ENCODE results near the gene CCDC73. TPM values are rescaled to one million over a fixed set of nuclear protein-coding genes. Genes with fewer than 3 reads are reported as not detected.
"Not testable (repeated sequence)": the region's sequence is repeated elsewhere in the genome, so short reads cannot be mapped to it uniquely, and the experiment has no call there.

CCDC73 gene
- total RNA-seq, 2 donors from 2014 or later = not detected

GRCh38 chr11:32826113-32826512 lies 31.7 kb upstream of the CCDC73 start:
- Mint-ChIP-seq H3K36me3 (ENCODE audit: insufficient read depth in 2 of 2) (peaks cover 0 to 2% of the 10 kb centered on the region in 2 donors), H3K4me1 (ENCODE audit: low read depth) (peaks cover 29% of the 10 kb centered on the region), H3K9me3 (no peaks in the 10 kb centered on the region), H3K4me3 (no peak overlapping the region), H3K27me3 (ENCODE audit: low read depth) (peaks cover 19% of the 10 kb centered on the region), H3K27ac (no peak overlapping the region)
- no peak for DNase-seq
- ATAC-seq (replicated peaks in 1 of 2) = no peak

GRCh38 chr11:32823617-32824016 lies 29.2 kb upstream of the CCDC73 start:
- not testable (repeated sequence) for ATAC-seq (replicated peaks in 1 of 2); DNase-seq; H3K4me3 Mint-ChIP-seq; H3K36me3 Mint-ChIP-seq (ENCODE audit: insufficient read depth in 2 of 2); H3K27ac Mint-ChIP-seq; H3K9me3 Mint-ChIP-seq
- H3K27me3 Mint-ChIP-seq (ENCODE audit: low read depth) = peaks cover 13% of the 10 kb centered on the region
- peaks cover 19% of the 10 kb centered on the region for H3K4me1 Mint-ChIP-seq (ENCODE audit: low read depth)

DNA sequence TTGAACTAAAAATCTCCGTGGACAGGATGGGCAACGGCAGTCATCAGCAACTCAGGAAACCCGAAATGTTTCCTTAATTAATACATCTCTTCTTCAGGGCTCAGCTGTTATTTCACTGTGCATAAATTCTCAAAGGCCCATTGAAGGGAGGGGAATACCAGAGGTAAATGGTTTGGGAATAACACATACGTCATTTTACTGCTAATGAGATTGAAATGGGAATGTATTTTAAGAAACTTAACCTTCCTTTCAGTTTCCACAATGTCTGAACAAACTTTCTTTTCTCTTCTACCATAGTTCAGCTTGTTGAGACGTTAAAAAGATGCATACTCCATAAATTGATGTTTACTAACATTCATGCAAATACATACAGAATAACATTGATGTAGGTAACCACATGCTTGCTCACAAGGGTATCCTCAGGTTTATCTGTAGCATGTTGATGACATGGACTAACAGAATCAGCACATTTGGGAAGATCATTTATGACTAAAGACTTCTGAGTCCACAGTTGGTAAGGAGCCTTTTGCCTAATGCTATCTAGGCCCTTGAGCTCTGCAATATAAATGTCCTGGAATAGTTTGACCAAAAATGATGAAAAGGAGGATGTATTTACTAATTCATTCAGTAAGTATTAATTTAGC lies 27.6 kb upstream of the CCDC73 start:
- ATAC-seq (replicated peaks in 1 of 2) = no peak
- Mint-ChIP-seq H3K4me3 (peak overlapping the region; percentile 4 to 48), H3K9me3 (no peaks in the 10 kb centered on the region), H3K27ac (no peak overlapping the region), H3K4me1 (ENCODE audit: low read depth) (peaks cover 29% of the 10 kb centered on the region), H3K27me3 (ENCODE audit: low read depth) (peaks cover 8% of the 10 kb centered on the region), H3K36me3 (ENCODE audit: insufficient read depth in 2 of 2) (peaks cover 0 to 2% of the 10 kb centered on the region in 2 donors)
- DNase-seq = no peak

- Mint-ChIP-seq H3K36me3 (ENCODE audit: insufficient read depth in 2 of 2) (peaks cover 0 to 2% of the 10 kb centered on the region in 2 donors), H3K27ac (no peak overlapping the region), H3K27me3 (ENCODE audit: low read depth) (peaks cover 6% of the 10 kb centered on the region), H3K4me3 (peak overlapping the region; percentile 4 to 48), H3K9me3 (no peaks in the 10 kb centered on the region), H3K4me1 (ENCODE audit: low read depth) (peaks cover 29% of the 10 kb centered on the region)
- DNase-seq (no peak), ATAC-seq (replicated peaks in 1 of 2) (peak; percentile 61 to 64)
Measured at GRCh38 chr11:32821517-32821916, 27.1 kb upstream of the CCDC73 start.

DNA sequence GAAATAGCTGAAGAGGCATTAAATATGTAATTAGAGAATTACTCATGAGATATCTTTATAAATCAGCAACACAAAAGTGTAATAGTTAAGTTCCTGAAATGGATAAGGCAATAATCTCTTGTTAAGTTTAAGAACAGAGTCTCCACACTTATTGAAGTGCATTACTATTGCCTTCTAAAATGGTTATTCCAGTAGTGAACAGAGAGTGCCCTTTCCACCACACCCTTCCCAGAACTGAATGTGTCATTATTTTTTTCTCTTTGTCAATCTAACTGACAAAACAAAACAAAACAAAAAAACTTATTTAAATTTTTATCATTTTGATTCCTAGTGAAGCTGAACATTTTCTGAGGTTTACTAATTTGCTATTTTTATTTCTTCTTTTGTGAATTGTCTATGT lies 26.0 kb upstream of the CCDC73 start:
- H3K27ac Mint-ChIP-seq = no peak overlapping the region
- DNase-seq (no peak), ATAC-seq (replicated peaks in 1 of 2) (no peak)
- no peaks in the 10 kb centered on the region for H3K9me3 Mint-ChIP-seq
- no peak overlapping the region for H3K4me3 Mint-ChIP-seq
- peaks cover 29% of the 10 kb centered on the region for H3K4me1 Mint-ChIP-seq (ENCODE audit: low read depth)
- H3K27me3 Mint-ChIP-seq (ENCODE audit: low read depth) = peaks cover 6% of the 10 kb centered on the region
- peaks cover 0 to 2% of the 10 kb centered on the region in 2 donors for H3K36me3 Mint-ChIP-seq (ENCODE audit: insufficient read depth in 2 of 2)

DNA sequence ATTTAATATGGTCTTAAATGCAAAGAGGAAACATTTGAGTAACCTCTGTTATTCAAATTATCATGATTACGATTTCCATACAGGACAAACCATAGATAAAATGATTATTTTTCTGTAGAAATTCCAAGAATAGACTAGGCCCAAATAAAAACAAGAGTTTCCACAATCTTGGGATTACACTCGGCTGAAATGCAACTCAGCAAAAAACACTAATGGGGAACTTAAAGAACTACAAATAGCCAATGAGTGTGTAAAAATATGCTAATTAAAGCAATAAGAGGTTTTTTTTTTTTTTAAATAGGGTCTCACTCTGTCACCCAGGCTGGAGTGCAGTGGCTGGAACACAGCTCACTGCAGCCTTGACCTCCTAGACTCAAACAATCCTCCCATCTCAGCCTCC lies 24.7 kb upstream of the CCDC73 start:
- Mint-ChIP-seq H3K27me3 (ENCODE audit: low read depth) (peaks cover 10% of the 10 kb centered on the region), H3K4me3 (no peak overlapping the region), H3K36me3 (ENCODE audit: insufficient read depth in 2 of 2) (peaks cover 0 to 2% of the 10 kb centered on the region in 2 donors), H3K9me3 (no peaks in the 10 kb centered on the region), H3K4me1 (ENCODE audit: low read depth) (peaks cover 29% of the 10 kb centered on the region), H3K27ac (no peak overlapping the region)
- no peak for DNase-seq
- ATAC-seq (replicated peaks in 1 of 2) = no peak

DNA sequence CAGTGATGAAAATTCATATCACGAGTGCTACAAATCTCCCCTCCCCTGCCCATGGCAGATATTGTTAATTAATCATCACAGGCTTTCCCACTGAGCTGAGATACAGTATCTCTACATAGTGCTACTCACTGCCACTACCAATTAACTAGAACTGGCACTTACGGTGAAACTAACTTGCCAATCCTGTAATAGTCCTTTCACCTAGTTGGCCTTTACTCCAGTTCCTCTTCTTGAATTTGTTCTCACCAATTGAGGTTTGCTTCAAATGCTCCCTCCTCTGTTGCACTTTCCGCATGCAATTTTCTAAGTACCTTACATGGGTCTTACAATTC lies 23.4 kb upstream of the CCDC73 start:
- no peak overlapping the region for H3K4me3 Mint-ChIP-seq
- ATAC-seq (replicated peaks in 1 of 2) (peak in 1 of 2 donors; percentile 70), DNase-seq (no peak)
- no peaks in the 10 kb centered on the region for H3K9me3 Mint-ChIP-seq
- peaks cover 10% of the 10 kb centered on the region for H3K27me3 Mint-ChIP-seq (ENCODE audit: low read depth)
- H3K4me1 Mint-ChIP-seq (ENCODE audit: low read depth) = peaks cover 29% of the 10 kb centered on the region
- H3K36me3 Mint-ChIP-seq (ENCODE audit: insufficient read depth in 2 of 2) = peaks cover 0 to 2% of the 10 kb centered on the region in 2 donors
- no peak overlapping the region for H3K27ac Mint-ChIP-seq

DNA sequence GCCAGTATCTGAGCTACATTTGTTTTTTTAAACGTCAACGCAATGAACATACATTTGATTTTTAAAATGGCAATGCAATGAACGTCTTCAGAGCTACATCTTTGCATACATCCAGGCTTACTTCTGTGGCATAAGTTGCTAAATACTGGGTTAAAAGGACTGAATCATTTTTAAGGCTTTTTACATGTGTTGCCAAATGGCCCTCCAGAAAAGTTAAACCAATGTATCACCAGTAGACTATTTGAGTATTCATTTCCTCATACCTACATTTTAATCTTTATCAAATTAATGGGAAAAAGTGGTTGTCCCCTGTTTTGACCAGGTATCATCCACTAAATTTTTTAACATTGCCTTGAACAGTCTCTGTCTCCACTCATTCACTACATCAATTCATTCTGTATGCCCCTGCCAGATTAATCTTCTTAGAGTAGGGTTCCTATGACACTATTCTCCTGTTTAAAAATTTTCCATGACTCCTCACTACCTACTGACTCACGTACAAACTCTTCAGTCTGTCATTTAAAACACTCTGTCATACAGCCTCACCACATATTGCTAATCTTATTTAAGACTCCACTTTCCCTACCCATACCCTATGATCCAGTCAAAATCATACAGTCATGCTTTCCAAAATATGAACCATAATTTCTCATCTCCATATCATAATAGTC lies 22.9 kb upstream of the CCDC73 start:
- ATAC-seq (replicated peaks in 1 of 2) (peak; percentile 84 to 91), DNase-seq (no peak)
- Mint-ChIP-seq H3K4me1 (ENCODE audit: low read depth) (peaks cover 26% of the 10 kb centered on the region), H3K27me3 (ENCODE audit: low read depth) (peaks cover 10% of the 10 kb centered on the region), H3K4me3 (no peak overlapping the region), H3K27ac (no peak overlapping the region), H3K36me3 (ENCODE audit: insufficient read depth in 2 of 2) (no peaks in the 10 kb centered on the region), H3K9me3 (no peaks in the 10 kb centered on the region)

- Mint-ChIP-seq H3K27ac (no peak overlapping the region), H3K4me1 (ENCODE audit: low read depth) (no peaks in the 10 kb centered on the region), H3K36me3 (ENCODE audit: insufficient read depth in 2 of 2) (no peaks in the 10 kb centered on the region), H3K9me3 (no peaks in the 10 kb centered on the region), H3K27me3 (ENCODE audit: low read depth) (no peaks in the 10 kb centered on the region), H3K4me3 (no peak overlapping the region)
- DNase-seq (peak; percentile 58 to 65), ATAC-seq (replicated peaks in 1 of 2) (peak; percentile 72 to 80)
Measured at GRCh38 chr11:32809313-32809712, 14.9 kb upstream of the CCDC73 start.

DNA sequence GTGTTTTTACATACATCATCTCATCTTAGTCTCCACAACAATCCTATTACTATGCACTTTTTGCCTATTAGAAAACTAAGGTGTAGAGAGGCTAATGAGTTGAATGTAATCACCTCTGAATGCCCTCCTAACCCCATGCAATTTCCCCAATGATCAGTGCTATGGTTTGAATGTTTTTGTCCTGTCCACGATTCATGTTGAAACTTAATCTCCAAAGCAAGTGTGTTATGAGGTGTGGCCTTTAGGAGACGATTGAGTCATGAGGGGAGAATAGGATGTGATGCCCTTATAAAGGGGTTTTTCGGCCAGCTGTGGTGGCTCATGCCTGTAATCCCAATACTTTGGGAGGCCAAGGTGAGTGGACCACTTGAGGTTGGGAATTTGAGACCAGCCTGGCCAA lies 2.0 kb upstream of the CCDC73 start:
- DNase-seq (no peak), ATAC-seq (replicated peaks in 1 of 2) (no peak)
- Mint-ChIP-seq H3K9me3 (no peaks in the 10 kb centered on the region), H3K27me3 (ENCODE audit: low read depth) (peaks cover 8% of the 10 kb centered on the region), H3K4me3 (no peak overlapping the region), H3K4me1 (ENCODE audit: low read depth) (peaks cover 7% of the 10 kb centered on the region), H3K27ac (no peak overlapping the region), H3K36me3 (ENCODE audit: insufficient read depth in 2 of 2) (no peaks in the 10 kb centered on the region)

DNA sequence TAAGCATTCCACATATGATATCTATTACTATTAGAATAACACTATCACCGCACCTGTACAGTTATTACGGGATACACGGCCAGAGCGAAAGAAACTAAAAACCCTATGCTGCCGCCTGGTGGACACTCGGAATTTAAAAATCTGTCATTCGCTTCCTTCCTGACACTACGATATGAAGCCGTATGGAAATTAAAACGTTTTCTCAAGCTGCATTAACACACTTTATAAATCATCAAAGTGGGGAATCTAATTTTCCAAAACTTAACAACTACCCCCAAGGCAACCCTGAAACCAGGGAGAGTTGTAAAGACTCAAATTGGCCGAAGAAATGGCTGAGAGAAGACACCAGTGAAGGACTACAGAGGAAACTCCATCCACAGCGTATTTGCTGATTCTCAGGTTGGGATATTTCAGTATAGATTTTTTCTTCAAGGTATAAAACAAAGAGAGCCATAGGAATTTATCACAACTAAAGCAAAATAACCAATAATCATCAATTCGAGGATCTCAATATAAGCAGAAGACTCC lies 1.4 kb downstream of the CCDC73 start:
- H3K36me3 Mint-ChIP-seq (ENCODE audit: insufficient read depth in 2 of 2) = no peaks in the 10 kb centered on the region
- peak overlapping the region in 1 of 2 donors; percentile 67 for H3K4me3 Mint-ChIP-seq
- H3K27ac Mint-ChIP-seq = no peak overlapping the region

DNA sequence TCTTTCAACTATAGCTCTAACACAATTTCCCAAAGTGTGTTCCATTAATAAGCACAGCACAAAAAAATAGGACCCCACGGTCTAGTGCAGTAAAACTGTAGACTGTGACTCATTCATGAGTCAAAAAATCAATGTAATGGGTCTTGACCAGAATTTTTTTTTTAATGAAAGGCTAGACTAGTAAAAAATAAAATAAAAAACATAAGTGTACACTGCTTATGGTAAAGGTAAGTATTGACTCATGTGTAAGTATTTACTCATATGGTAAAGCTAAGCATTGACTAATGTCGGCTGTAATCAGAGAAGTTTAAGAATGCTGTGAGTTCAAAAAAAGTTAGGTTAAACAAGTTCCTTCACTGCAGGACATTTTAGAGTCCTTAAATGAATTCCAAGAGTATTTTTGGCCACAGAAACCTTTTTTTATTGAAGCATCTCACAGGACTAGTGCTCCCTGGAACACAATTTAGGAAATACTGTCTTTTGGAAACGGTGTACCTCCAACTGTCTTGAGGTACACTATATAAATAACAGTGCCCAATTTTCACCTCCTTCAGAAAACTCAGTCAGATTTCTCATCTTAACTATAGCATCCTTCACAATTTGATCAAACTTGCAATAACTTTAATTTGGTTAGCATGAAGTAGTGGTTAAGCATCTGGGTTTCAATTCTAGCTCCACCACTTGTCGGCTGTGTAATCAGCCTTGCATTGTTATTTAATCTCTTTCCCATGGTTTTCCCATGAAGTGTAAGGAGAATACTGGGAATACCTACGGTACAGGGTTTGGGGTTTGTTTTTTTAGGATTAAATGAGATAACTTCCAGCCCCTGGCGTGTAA lies 2.1 kb downstream of the CCDC73 start:
- no peaks in the 10 kb centered on the region for H3K9me3 Mint-ChIP-seq

More for the DNA sequence above, 1.4 kb downstream of the CCDC73 start:
- H3K27me3 Mint-ChIP-seq (ENCODE audit: low read depth) = peaks cover 10% of the 10 kb centered on the region
- H3K4me1 Mint-ChIP-seq (ENCODE audit: low read depth) = peaks cover 7% of the 10 kb centered on the region
- DNase-seq = peak; percentile 60 to 65
- peak; percentile 56 to 59 for ATAC-seq (replicated peaks in 1 of 2)
- no peaks in the 10 kb centered on the region for H3K9me3 Mint-ChIP-seq

DNA sequence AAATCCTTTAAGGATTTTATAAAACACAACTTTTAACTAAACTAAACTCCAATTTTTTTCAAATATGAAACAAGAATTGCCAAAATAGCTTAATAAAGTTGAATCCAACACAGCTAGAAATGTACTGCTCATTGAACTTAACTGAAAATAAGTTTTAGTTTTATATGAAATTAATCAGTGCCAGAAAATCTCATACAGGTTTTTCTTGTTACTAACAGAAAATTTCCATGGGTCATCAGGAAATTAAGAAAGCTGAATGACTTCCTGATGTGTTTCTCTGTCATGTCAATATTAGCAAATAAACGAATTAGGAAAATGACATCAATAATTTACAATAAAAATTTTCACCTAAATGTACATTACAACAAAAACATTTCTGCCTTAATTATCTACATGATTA lies 3.5 kb downstream of the CCDC73 start:
- Mint-ChIP-seq H3K36me3 (ENCODE audit: insufficient read depth in 2 of 2) (no peaks in the 10 kb centered on the region), H3K4me1 (ENCODE audit: low read depth) (peaks cover 7% of the 10 kb centered on the region), H3K27me3 (ENCODE audit: low read depth) (peaks cover 10% of the 10 kb centered on the region), H3K27ac (no peak overlapping the region), H3K9me3 (no peaks in the 10 kb centered on the region), H3K4me3 (no peak overlapping the region)
- ATAC-seq (replicated peaks in 1 of 2) (no peak), DNase-seq (no peak)

More for the DNA sequence above, 2.1 kb downstream of the CCDC73 start:
- no peaks in the 10 kb centered on the region for H3K36me3 Mint-ChIP-seq (ENCODE audit: insufficient read depth in 2 of 2)
- H3K27me3 Mint-ChIP-seq (ENCODE audit: low read depth) = peaks cover 10% of the 10 kb centered on the region
- no peak overlapping the region for H3K4me3 Mint-ChIP-seq
- peak in 1 of 2 donors; percentile 35 for ATAC-seq (replicated peaks in 1 of 2)
- DNase-seq = no peak
- H3K4me1 Mint-ChIP-seq (ENCODE audit: low read depth) = peaks cover 7% of the 10 kb centered on the region
- no peak overlapping the region for H3K27ac Mint-ChIP-seq

Data from activated T-cell treated with anti-CD3 and anti-CD28 coated beads, Interleukin-2, amount 50 U/mL, for 72 hours (primary cell).